ENCODE data around the gene CENPL.

The CENPL gene

DNA sequence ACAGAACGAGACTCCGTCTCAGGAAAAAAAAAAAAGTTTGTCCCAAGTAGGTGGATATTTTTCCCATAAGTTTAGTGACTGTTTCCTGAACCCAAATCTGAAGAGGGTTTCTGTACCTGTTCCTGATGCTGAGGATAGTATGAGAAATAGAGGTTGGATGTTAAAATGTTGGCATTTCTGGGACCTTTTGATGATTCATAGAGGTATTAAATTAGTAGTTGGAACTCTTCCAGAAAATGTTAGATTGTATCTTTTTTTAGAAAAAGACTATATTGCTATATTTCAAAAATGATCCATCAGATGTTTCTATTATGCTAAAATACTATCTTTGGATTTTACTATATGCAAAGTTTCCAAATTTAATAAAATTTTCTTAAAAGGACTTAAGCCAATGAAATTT, 2.9 kb upstream of the CENPL start:
- no peaks in the 10 kb centered on the region for H3K9me2 ChIP-seq (replicated peaks; ENCODE audit: control insufficient read depth, low read length)
- peak overlapping the region; percentile 92 for H3K4me2 ChIP-seq (ENCODE audit: low read length)
- H3K9me3 ChIP-seq (ENCODE audit: control insufficient read depth, insufficient read depth, low read length): no peaks in the 10 kb centered on the region
- peaks cover 56% of the 10 kb centered on the region for H3K36me3 ChIP-seq (ENCODE audit: control insufficient read depth, low read length)
- TF ChIP-seq, protein P1, sequence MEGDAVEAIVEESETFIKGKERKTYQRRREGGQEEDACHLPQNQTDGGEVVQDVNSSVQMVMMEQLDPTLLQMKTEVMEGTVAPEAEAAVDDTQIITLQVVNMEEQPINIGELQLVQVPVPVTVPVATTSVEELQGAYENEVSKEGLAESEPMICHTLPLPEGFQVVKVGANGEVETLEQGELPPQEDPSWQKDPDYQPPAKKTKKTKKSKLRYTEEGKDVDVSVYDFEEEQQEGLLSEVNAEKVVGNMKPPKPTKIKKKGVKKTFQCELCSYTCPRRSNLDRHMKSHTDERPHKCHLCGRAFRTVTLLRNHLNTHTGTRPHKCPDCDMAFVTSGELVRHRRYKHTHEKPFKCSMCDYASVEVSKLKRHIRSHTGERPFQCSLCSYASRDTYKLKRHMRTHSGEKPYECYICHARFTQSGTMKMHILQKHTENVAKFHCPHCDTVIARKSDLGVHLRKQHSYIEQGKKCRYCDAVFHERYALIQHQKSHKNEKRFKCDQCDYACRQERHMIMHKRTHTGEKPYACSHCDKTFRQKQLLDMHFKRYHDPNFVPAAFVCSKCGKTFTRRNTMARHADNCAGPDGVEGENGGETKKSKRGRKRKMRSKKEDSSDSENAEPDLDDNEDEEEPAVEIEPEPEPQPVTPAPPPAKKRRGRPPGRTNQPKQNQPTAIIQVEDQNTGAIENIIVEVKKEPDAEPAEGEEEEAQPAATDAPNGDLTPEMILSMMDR (IDR thresholded peaks at IDR 0.05; ENCODE audit: low read depth, low read length, poor library complexity, severe bottlenecking): no peak
- TF ChIP-seq EZH2phosphoT487 (IDR thresholded peaks at IDR 0.05; ENCODE audit: borderline replicate concordance, low read length): no peak
- H3K4me1 ChIP-seq (ENCODE audit: control insufficient read depth, low read length): peaks cover 31% of the 10 kb centered on the region
- peak overlapping the region; percentile 9; the same call in 1 of the 2 replicates for H3K4me3 ChIP-seq (ENCODE audit: low read length)
- peaks cover 7% of the 10 kb centered on the region for H3F3A ChIP-seq (ENCODE audit: control insufficient read depth, insufficient read depth)
- no peak overlapping the region for H3K27ac ChIP-seq (ENCODE audit: low read depth, low read length)
- no peaks in the 10 kb centered on the region for H4K20me1 ChIP-seq (ENCODE audit: control insufficient read depth, insufficient read depth, low read depth, low read length)
- H3K79me2 ChIP-seq (ENCODE audit: control insufficient read depth, low read length): peaks cover 49% of the 10 kb centered on the region
- no peaks in the 10 kb centered on the region for H3K27me3 ChIP-seq (ENCODE audit: control insufficient read depth, low read length)

DNA sequence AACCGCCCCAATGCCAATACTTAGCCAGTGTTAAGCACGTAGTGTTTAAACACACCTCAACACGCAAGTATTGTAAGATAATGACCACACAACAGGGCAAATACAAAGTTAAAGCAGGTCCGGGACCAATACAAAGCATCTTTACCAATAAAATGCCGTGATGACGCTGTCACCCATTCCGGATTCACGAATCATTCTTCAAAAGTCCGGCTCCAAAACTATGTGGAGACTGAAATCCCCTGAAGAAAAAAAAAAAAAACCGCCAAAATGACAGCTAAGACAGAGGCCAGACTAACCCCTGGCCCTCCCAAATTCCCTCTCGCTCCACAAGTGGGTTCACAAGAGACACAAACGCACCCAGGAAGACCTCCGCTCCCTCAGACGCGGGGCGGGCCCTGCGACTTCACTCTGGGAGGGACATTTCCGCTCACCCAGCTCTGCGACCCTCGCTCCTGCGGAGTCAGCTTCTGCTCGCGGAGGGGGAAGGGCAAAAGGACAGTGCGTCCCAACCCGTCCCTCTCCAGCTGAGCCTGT, 835 bp downstream of the CENPL start:
- Histone ChIP-seq H3K36me3 (ENCODE audit: control insufficient read depth, low read length) (peaks cover 64% of the 10 kb centered on the region), H4K20me1 (ENCODE audit: control insufficient read depth, insufficient read depth, low read depth, low read length) (no peaks in the 10 kb centered on the region), H3F3A (ENCODE audit: control insufficient read depth, insufficient read depth) (peaks cover 7% of the 10 kb centered on the region), H3K9me3 (ENCODE audit: control insufficient read depth, insufficient read depth, low read length) (no peaks in the 10 kb centered on the region), H3K27me3 (ENCODE audit: control insufficient read depth, low read length) (no peaks in the 10 kb centered on the region), H3K4me3 (ENCODE audit: low read length) (peak overlapping the region; percentile 89), H3K27ac (ENCODE audit: low read depth, low read length) (peak overlapping the region; percentile 87), H3K4me1 (ENCODE audit: control insufficient read depth, low read length) (peaks cover 51% of the 10 kb centered on the region), H3K79me2 (ENCODE audit: control insufficient read depth, low read length) (peaks cover 86% of the 10 kb centered on the region), H3K9me2 (replicated peaks; ENCODE audit: control insufficient read depth, low read length) (no peaks in the 10 kb centered on the region), H3K4me2 (ENCODE audit: low read length) (peak overlapping the region; percentile 92)
- no peak for TF ChIP-seq EZH2phosphoT487 (IDR thresholded peaks at IDR 0.05; ENCODE audit: borderline replicate concordance, low read length)
- TF ChIP-seq, protein P1 (IDR thresholded peaks at IDR 0.05; ENCODE audit: low read depth, low read length, poor library complexity, severe bottlenecking): no peak

GRCh38 chr1:173821680-173822079, 3.0 kb downstream of the CENPL start:
- H3K4me1 ChIP-seq (ENCODE audit: control insufficient read depth, low read length): peaks cover 38% of the 10 kb centered on the region
- peak overlapping the region; percentile 92 for H3K4me2 ChIP-seq (ENCODE audit: low read length)
- peaks cover 7% of the 10 kb centered on the region for H3F3A ChIP-seq (ENCODE audit: control insufficient read depth, insufficient read depth)
- peaks cover 4% of the 10 kb centered on the region; the same call in 1 of the 2 replicates for H3K9me3 ChIP-seq (ENCODE audit: control insufficient read depth, insufficient read depth, low read length)
- peaks cover 90% of the 10 kb centered on the region for H3K79me2 ChIP-seq (ENCODE audit: control insufficient read depth, low read length)
- H4K20me1 ChIP-seq (ENCODE audit: control insufficient read depth, insufficient read depth, low read depth, low read length): no peaks in the 10 kb centered on the region
- peak overlapping the region; percentile 89 for H3K4me3 ChIP-seq (ENCODE audit: low read length)
- H3K27ac ChIP-seq (ENCODE audit: low read depth, low read length): no peak overlapping the region
- H3K27me3 ChIP-seq (ENCODE audit: control insufficient read depth, low read length): no peaks in the 10 kb centered on the region
- TF ChIP-seq EZH2phosphoT487 (IDR thresholded peaks at IDR 0.05; ENCODE audit: borderline replicate concordance, low read length): no peak
- TF ChIP-seq, protein P1 (IDR thresholded peaks at IDR 0.05; ENCODE audit: low read depth, low read length, poor library complexity, severe bottlenecking): no peak
- no peaks in the 10 kb centered on the region for H3K9me2 ChIP-seq (replicated peaks; ENCODE audit: control insufficient read depth, low read length)
- H3K36me3 ChIP-seq (ENCODE audit: control insufficient read depth, low read length): peaks cover 58% of the 10 kb centered on the region

Data from DOHH2 (cell line).